Epithelial cell of proximal tubule (primary cell): ENCODE data around the gene C12orf75. TPM values are rescaled to one million over a fixed set of nuclear protein-coding genes. Genes with fewer than 3 reads are reported as not detected.

Source experiments
- DNase-seq: peaks from one replicate; pipeline ENCODE4 v3.0.0-alpha.2; 2011; ENCODE audit warnings: low read depth
- H3K4me3 ChIP-seq: 2 replicates; pipeline ENCODE4 v1.5.1; 2011; ENCODE audit warnings: low read depth, mild to moderate bottlenecking, low read length
- CTCF ChIP-seq: conservative IDR thresholded peaks from 2 replicates; pipeline ENCODE4 v1.5.1; 2012; ENCODE audit warnings: low read depth, mild to moderate bottlenecking, low read length
- total RNA-seq: library from RNA; depleted of rRNA; stranded (reverse); fragments of >200 nt; gene quantifications from 2 replicates; pipeline ENCODE4 v1.2.3, GENCODE V29; 2015

C12orf75 gene
- total RNA-seq, 1 donor from 2014 or later = 726 TPM

- no peak overlapping the region for H3K4me3 ChIP-seq
- TF ChIP-seq CTCF = no peak
- no peak for DNase-seq
Observed at GRCh38 chr12:105289114-105289904, 41.2 kb upstream of the C12orf75 start.

- no peak for DNase-seq
- H3K4me3 ChIP-seq = no peak overlapping the region
- TF ChIP-seq CTCF = no peak
Observed at GRCh38 chr12:105291531-105291930, 39.0 kb upstream of the C12orf75 start.

- DNase-seq = no peak
- no peak for TF ChIP-seq CTCF
- no peak overlapping the region for H3K4me3 ChIP-seq
Observed at GRCh38 chr12:105292705-105293104, 37.8 kb upstream of the C12orf75 start.

GRCh38 chr12:105293187-105293586 is 37.3 kb upstream of the C12orf75 start:
- TF ChIP-seq CTCF = no peak
- H3K4me3 ChIP-seq = no peak overlapping the region
- DNase-seq = no peak

GRCh38 chr12:105294161-105294560 is 36.3 kb upstream of the C12orf75 start:
- DNase-seq = no peak
- no peak overlapping the region for H3K4me3 ChIP-seq
- TF ChIP-seq CTCF = no peak

- no peak for DNase-seq
- no peak for TF ChIP-seq CTCF
- H3K4me3 ChIP-seq = no peak overlapping the region
Observed at GRCh38 chr12:105294886-105295479, 35.5 kb upstream of the C12orf75 start.
